Fibroblast of lung (primary cell): ENCODE measurements around the gene EFS. TPM values are rescaled to one million over a fixed set of nuclear protein-coding genes. Genes with fewer than 3 reads are reported as not detected.
"Not testable (repeated sequence)": the region's sequence is repeated elsewhere in the genome, so short reads cannot be mapped to it uniquely, and the experiment has no call there.

Experiments
- DNase-seq, 2 donors: peaks; one replicate each; pipeline versions ENCODE4 v3.0.0 to v3.0.0-alpha.2; 2010; ENCODE audit warnings: low read depth in 2 of 2
- H2AFZ ChIP-seq: 2 replicates; pipeline ENCODE4 v1.5.1; 2012; ENCODE audit warnings: low read length, control low read depth, inconsistent platforms
- H3K27ac ChIP-seq: 2 replicates; pipeline ENCODE4 v1.5.1; 2011; ENCODE audit warnings: low read length, control low read depth; ENCODE audit not compliant: insufficient read depth
- H3K27me3 ChIP-seq: 2 replicates; pipeline ENCODE4 v1.5.1; 2011; ENCODE audit warnings: mild to moderate bottlenecking, low read length; ENCODE audit not compliant: control insufficient read depth, insufficient read depth
- H3K36me3 ChIP-seq: 2 replicates; pipeline ENCODE4 v1.5.1; 2011; ENCODE audit warnings: low read length; ENCODE audit not compliant: control insufficient read depth, insufficient read depth
- H3K4me1 ChIP-seq: 2 replicates; pipeline ENCODE4 v1.5.1; 2011; ENCODE audit warnings: low read length; ENCODE audit not compliant: control insufficient read depth, insufficient read depth; ENCODE audit errors: extremely low read depth
- H3K4me2 ChIP-seq: 2 replicates; pipeline ENCODE4 v1.5.1; 2011; ENCODE audit warnings: low read length, control low read depth; ENCODE audit not compliant: insufficient read depth; ENCODE audit errors: extremely low read depth
- H3K4me3 ChIP-seq, 4 experiments: fragments of 200-600 bp in 1 of 4; sonication (generic) in 1 of 4; replicated peaks in 1 of 4; 2 replicates each; pipeline ENCODE4 v1.5.1; 2011 to 2016; ENCODE audit warnings: low read length in 4 of 4, low read depth in 3 of 4, mild to moderate bottlenecking in 3 of 4, control low read depth in 2 of 4, inconsistent platforms in 1 of 4, mixed read lengths in 1 of 4; ENCODE audit not compliant: insufficient read depth in 1 of 4; ENCODE audit errors: control extremely low read depth in 1 of 4
- H3K79me2 ChIP-seq: 2 replicates; pipeline ENCODE4 v1.5.1; 2012; ENCODE audit warnings: mild to moderate bottlenecking, low read length, inconsistent platforms; ENCODE audit not compliant: control insufficient read depth, insufficient read depth
- H3K9ac ChIP-seq: 2 replicates; pipeline ENCODE4 v1.5.1; 2011; ENCODE audit warnings: mild to moderate bottlenecking, low read length, control low read depth; ENCODE audit not compliant: insufficient read depth
- H3K9me3 ChIP-seq: 2 replicates; pipeline ENCODE4 v1.5.1; 2012; ENCODE audit warnings: low read depth, low read length; ENCODE audit not compliant: control insufficient read depth, insufficient read depth
- H4K20me1 ChIP-seq: 2 replicates; pipeline ENCODE4 v1.5.1; 2011; ENCODE audit warnings: low read length; ENCODE audit not compliant: control insufficient read depth, insufficient read depth; ENCODE audit errors: extremely low read depth
- CTCF ChIP-seq, 2 donors: IDR thresholded peaks in 1 of 2; conservative IDR thresholded peaks in 1 of 2; 1 replicate in 1 of 2; 2 replicates in 1 of 2; pipeline ENCODE4 v1.5.1; 2011 to 2012; ENCODE audit warnings: low read length in 2 of 2, control low read depth in 1 of 2, inconsistent platforms in 1 of 2, low read depth in 1 of 2, mild to moderate bottlenecking in 1 of 2
- EZH2 ChIP-seq: IDR thresholded peaks from 2 replicates; pipeline ENCODE4 v1.5.1; 2012; ENCODE audit warnings: low read length, control low read depth, mild to moderate bottlenecking; ENCODE audit errors: missing control alignments
- polyA plus RNA-seq, 2 donors: library from polyadenylated mRNA; depleted of rRNA in 1 of 2; stranded (reverse) in 1 of 2; unstranded in 1 of 2; fragments of >200 nt; gene quantifications; 2 replicates each; pipeline ENCODE4 v1.2.1, GENCODE V29; 2011 to 2012; ENCODE audit warnings: missing spikeins in 1 of 2
- total RNA-seq: library from RNA; depleted of rRNA; stranded (reverse); fragments of >200 nt; gene quantifications from 2 replicates; pipeline ENCODE4 v1.2.1, GENCODE V29; 2014

Gene EFS
- total and polyA plus RNA-seq, 2 donors (not counting 1 experiment from before 2014, with no cell fraction given): 2.3 to 12.2 TPM

- H3K4me1 ChIP-seq: no peaks in the 10 kb centered on the region
- no peak overlapping the region for H3K9ac ChIP-seq
- no peak overlapping the region for H3K4me2 ChIP-seq
- H3K79me2 ChIP-seq: no peaks in the 10 kb centered on the region
- no peak overlapping the region for H2AFZ ChIP-seq
- no peaks in the 10 kb centered on the region for H4K20me1 ChIP-seq
- no peak for TF ChIP-seq CTCF (conservative IDR thresholded peaks at IDR 0.05 in 1 of 2, IDR thresholded peaks at IDR 0.05 in 1 of 2; ENCODE audit: low read depth in 1 of 2, low read length in 2 of 2)
- TF ChIP-seq EZH2: no peak
- H3K9me3 ChIP-seq: no peaks in the 10 kb centered on the region
- DNase-seq: no peak
- H3K36me3 ChIP-seq: no peaks in the 10 kb centered on the region
- H3K27me3 ChIP-seq: no peaks in the 10 kb centered on the region
- no peak overlapping the region for H3K27ac ChIP-seq
- no peak overlapping the region for H3K4me3 ChIP-seq
Measured at GRCh38 chr14:23396781-23397407, 31.9 kb upstream of the EFS start.

GRCh38 chr14:23396126-23396525 lies 31.2 kb upstream of the EFS start:
- no peak for DNase-seq
- no peaks in the 10 kb centered on the region for H3K9me3 ChIP-seq
- no peaks in the 10 kb centered on the region for H3K79me2 ChIP-seq
- no peak overlapping the region for H3K4me2 ChIP-seq
- H3K9ac ChIP-seq: no peak overlapping the region
- H2AFZ ChIP-seq: no peak overlapping the region
- no peak overlapping the region for H3K27ac ChIP-seq
- no peak for TF ChIP-seq CTCF (conservative IDR thresholded peaks at IDR 0.05 in 1 of 2, IDR thresholded peaks at IDR 0.05 in 1 of 2; ENCODE audit: low read depth in 1 of 2, low read length in 2 of 2)
- TF ChIP-seq EZH2: no peak
- H3K27me3 ChIP-seq: peaks cover under 1% of the 10 kb centered on the region
- H3K36me3 ChIP-seq: no peaks in the 10 kb centered on the region
- H3K4me3 ChIP-seq: no peak overlapping the region
- H3K4me1 ChIP-seq: no peaks in the 10 kb centered on the region
- H4K20me1 ChIP-seq: no peaks in the 10 kb centered on the region

GRCh38 chr14:23392613-23393012 lies 27.6 kb upstream of the EFS start:
- Histone ChIP-seq H3K9ac (no peak overlapping the region), H3K9me3 (no peaks in the 10 kb centered on the region), H2AFZ (no peak overlapping the region), H3K36me3 (no peaks in the 10 kb centered on the region), H3K79me2 (no peaks in the 10 kb centered on the region), H3K27ac (no peak overlapping the region), H3K27me3 (peaks cover 3% of the 10 kb centered on the region), H4K20me1 (no peaks in the 10 kb centered on the region), H3K4me1 (no peaks in the 10 kb centered on the region), H3K4me3 (no peak overlapping the region), H3K4me2 (no peak overlapping the region)
- TF ChIP-seq CTCF (conservative IDR thresholded peaks at IDR 0.05 in 1 of 2, IDR thresholded peaks at IDR 0.05 in 1 of 2; ENCODE audit: low read depth in 1 of 2, low read length in 2 of 2): no peak
- no peak for TF ChIP-seq EZH2
- DNase-seq: no peak

- not testable (repeated sequence) for H4K20me1 ChIP-seq, H3K4me2 ChIP-seq, H3K27me3 ChIP-seq, H3K9ac ChIP-seq, H3K4me3 ChIP-seq, H3K27ac ChIP-seq, H3K36me3 ChIP-seq, DNase-seq, H3K4me1 ChIP-seq, H3K9me3 ChIP-seq, H3K79me2 ChIP-seq, H2AFZ ChIP-seq
Measured at GRCh38 chr14:23389871-23390270, 24.9 kb upstream of the EFS start.
